Muscle layer of colon (tissue), 2 donors: ENCODE results near the gene NOD2.

ENCODE experiments used
- H3K27ac ChIP-seq: one replicate; pipeline ENCODE4 v1.7.0; 2013; ENCODE audit warnings: low read depth, mild to moderate bottlenecking, low read length, moderate library complexity
- H3K27me3 ChIP-seq, 2 donors: one replicate each; pipeline ENCODE4 v1.7.0; 2013; ENCODE audit warnings: low read length in 2 of 2, mild to moderate bottlenecking in 2 of 2; ENCODE audit not compliant: insufficient read depth in 2 of 2, control insufficient read depth in 1 of 2
- H3K36me3 ChIP-seq: one replicate; pipeline ENCODE4 v1.7.0; 2013; ENCODE audit warnings: mild to moderate bottlenecking, low read length; ENCODE audit not compliant: insufficient read depth
- H3K4me1 ChIP-seq: one replicate; pipeline ENCODE4 v1.7.0; 2013; ENCODE audit warnings: mild to moderate bottlenecking, low read length; ENCODE audit not compliant: insufficient read depth
- H3K4me3 ChIP-seq, 2 donors: one replicate each; pipeline ENCODE4 v1.7.0; 2013; ENCODE audit warnings: low read length in 2 of 2, low read depth in 1 of 2, mild to moderate bottlenecking in 1 of 2, moderate library complexity in 1 of 2
- H3K9ac ChIP-seq: one replicate; pipeline ENCODE4 v1.7.0; 2013; ENCODE audit warnings: low read length
- H3K9me3 ChIP-seq: one replicate; pipeline ENCODE4 v1.7.0; 2013; ENCODE audit warnings: mild to moderate bottlenecking, low read length
- donor health status: abdominal sarcoma.
- donor health status: Adenocarcinoma of cecum.

The NOD2 gene

GRCh38 chr16:50692999-50693781 lies at the start of gene NOD2:
TSS of gene NOD2 (plus strand) at chr16:50693606. CDS start at chr16:50699496, 5,890 bp downstream.
- peaks cover 0 to 10% of the 10 kb centered on the region in 2 donors for H3K27me3 ChIP-seq
- no peaks in the 10 kb centered on the region for H3K36me3 ChIP-seq
- no peak within 1 kb of the TSS for H3K9ac ChIP-seq
- H3K27ac ChIP-seq: no peak within 1 kb of the TSS
- peak within 1 kb of the TSS; percentile 17 to 46 for H3K4me3 ChIP-seq
- H3K4me1 ChIP-seq: peaks cover 29% of the 10 kb centered on the region
- H3K9me3 ChIP-seq: no peaks in the 10 kb centered on the region

GRCh38 chr16:50644245-50644644 lies 49.2 kb upstream of the NOD2 start:
- Histone ChIP-seq H3K4me1 (no peaks in the 10 kb centered on the region), H3K36me3 (no peaks in the 10 kb centered on the region), H3K27ac (no peak overlapping the region), H3K9me3 (no peaks in the 10 kb centered on the region), H3K4me3 (no peak overlapping the region), H3K27me3 (no peaks in the 10 kb centered on the region), H3K9ac (no peak overlapping the region)

- H3K27me3 ChIP-seq: no peaks in the 10 kb centered on the region
- no peak overlapping the region for H3K9ac ChIP-seq
- no peaks in the 10 kb centered on the region for H3K4me1 ChIP-seq
- no peak overlapping the region for H3K4me3 ChIP-seq
- no peak overlapping the region for H3K27ac ChIP-seq
- H3K36me3 ChIP-seq: no peaks in the 10 kb centered on the region
- H3K9me3 ChIP-seq: no peaks in the 10 kb centered on the region
Observed at GRCh38 chr16:50644729-50645128, 48.7 kb upstream of the NOD2 start.

GRCh38 chr16:50645563-50646220 lies 47.7 kb upstream of the NOD2 start:
- Histone ChIP-seq H3K4me1 (no peaks in the 10 kb centered on the region), H3K4me3 (no peak overlapping the region), H3K27me3 (no peaks in the 10 kb centered on the region), H3K9ac (no peak overlapping the region), H3K27ac (no peak overlapping the region), H3K9me3 (no peaks in the 10 kb centered on the region), H3K36me3 (no peaks in the 10 kb centered on the region)

DNA sequence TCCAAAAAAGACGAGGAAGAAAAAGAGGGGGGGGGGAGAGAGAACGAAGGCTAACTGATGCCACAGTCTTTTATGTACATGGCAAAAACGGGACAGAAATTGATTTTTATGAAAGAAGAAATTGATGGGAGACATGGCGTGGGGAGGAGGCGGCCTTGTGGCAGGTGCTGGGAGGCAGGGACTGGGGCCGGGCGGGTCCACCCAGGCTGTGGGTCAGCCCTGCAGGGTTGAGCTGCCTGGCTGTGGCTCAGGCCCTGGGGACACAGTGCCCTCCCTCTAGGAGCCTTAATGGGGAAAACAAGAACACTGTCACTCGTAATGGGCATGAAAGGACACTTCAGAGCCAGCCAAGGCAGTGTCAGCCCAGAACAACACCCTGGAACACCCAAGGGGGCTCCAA lies 47.1 kb upstream of the NOD2 start:
- H3K9ac ChIP-seq: no peak overlapping the region
- H3K4me1 ChIP-seq: no peaks in the 10 kb centered on the region
- no peaks in the 10 kb centered on the region for H3K9me3 ChIP-seq
- H3K36me3 ChIP-seq: no peaks in the 10 kb centered on the region
- no peak overlapping the region for H3K27ac ChIP-seq
- H3K27me3 ChIP-seq: no peaks in the 10 kb centered on the region
- H3K4me3 ChIP-seq: no peak overlapping the region

DNA sequence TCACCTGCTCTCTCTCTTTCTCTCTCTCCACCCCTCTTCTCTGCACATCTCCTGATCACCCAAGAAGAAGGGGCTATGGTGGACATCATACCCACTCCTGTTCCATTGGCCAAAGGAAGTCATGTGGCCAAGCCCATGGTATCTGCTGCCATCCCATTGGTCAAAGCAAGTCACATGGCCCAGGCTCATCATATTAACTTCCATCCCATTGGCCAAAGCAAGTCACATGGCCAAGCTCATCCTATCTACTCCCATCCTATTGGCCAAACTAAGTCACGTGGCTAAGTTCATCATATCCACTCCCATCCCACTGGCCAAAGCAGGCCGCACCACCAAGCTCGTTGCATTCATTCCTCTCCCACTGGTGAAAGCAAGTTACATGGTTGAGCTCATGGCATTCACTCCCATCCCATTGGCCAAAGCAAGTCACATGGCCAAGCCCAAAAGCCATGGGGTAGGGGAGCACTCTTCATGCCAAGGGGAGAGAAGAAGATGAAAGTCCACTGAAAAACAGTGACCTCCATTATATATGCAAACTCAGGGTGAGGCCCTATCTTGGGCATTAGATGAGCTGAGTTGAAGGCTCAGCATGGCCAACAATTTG lies 41.5 kb upstream of the NOD2 start:
- no peaks in the 10 kb centered on the region for H3K9me3 ChIP-seq
- no peak overlapping the region for H3K4me3 ChIP-seq
- H3K9ac ChIP-seq: no peak overlapping the region

GRCh38 chr16:50652836-50653425 lies 40.5 kb upstream of the NOD2 start:
- H3K36me3 ChIP-seq: no peaks in the 10 kb centered on the region
- H3K27me3 ChIP-seq: no peaks in the 10 kb centered on the region
- H3K4me3 ChIP-seq: no peak overlapping the region
- H3K9me3 ChIP-seq: no peaks in the 10 kb centered on the region
- H3K4me1 ChIP-seq: no peaks in the 10 kb centered on the region
- H3K9ac ChIP-seq: no peak overlapping the region
- no peak overlapping the region for H3K27ac ChIP-seq

More for the DNA sequence above, 41.5 kb upstream of the NOD2 start:
- no peaks in the 10 kb centered on the region for H3K27me3 ChIP-seq
- H3K4me1 ChIP-seq: no peaks in the 10 kb centered on the region
- no peak overlapping the region for H3K27ac ChIP-seq
- no peaks in the 10 kb centered on the region for H3K36me3 ChIP-seq

DNA sequence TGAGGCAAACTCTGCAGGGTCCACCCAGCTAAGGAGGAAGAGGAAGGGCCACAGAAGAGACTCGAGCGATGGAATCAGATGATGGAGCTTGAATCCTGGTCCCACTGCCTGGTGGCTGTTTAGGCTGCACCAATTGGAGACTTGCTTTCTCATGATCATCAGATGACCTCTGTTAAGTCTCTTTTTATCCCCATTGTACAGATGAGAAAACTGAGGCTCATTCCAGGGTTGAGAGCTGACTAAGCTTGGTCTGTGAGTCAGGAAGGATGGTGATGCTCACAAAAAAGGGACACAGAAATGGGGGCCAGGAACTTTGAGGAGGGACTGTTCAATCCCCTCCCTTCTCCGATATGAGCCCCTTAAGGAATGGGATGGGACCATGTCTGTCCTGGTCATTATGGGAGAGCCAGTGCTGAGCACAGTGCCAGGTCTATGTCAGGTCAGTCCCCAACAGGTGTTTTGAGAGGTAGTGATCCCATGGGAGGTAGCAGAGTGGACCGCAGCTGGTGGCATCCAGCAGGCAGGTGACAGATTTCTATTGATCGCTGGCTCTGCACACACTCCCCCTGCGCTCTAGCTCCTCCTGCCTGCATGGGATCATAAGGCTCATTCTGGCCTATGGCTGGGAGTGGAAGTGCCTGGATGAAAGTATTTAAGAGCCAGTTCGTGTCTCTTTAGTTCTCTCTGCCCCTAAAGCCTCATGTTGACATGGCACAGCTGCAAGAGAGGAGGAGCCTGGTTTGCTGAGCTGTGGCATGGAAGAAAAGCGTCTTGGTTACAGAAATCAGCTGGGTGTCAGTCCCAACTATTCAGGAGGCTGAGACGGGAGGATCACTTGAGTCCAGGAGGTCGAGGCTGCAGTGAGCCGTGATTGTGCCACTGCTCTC lies 39.5 kb upstream of the NOD2 start:
- Histone ChIP-seq H3K27me3 (no peaks in the 10 kb centered on the region), H3K36me3 (no peaks in the 10 kb centered on the region), H3K4me3 (no peak overlapping the region), H3K27ac (no peak overlapping the region), H3K9me3 (no peaks in the 10 kb centered on the region), H3K9ac (no peak overlapping the region), H3K4me1 (no peaks in the 10 kb centered on the region)

GRCh38 chr16:50655558-50656055 lies 37.8 kb upstream of the NOD2 start:
- H3K9ac ChIP-seq: no peak overlapping the region
- no peaks in the 10 kb centered on the region for H3K4me1 ChIP-seq
- no peaks in the 10 kb centered on the region for H3K36me3 ChIP-seq
- no peak overlapping the region for H3K4me3 ChIP-seq
- no peaks in the 10 kb centered on the region for H3K9me3 ChIP-seq
- H3K27me3 ChIP-seq: no peaks in the 10 kb centered on the region
- no peak overlapping the region for H3K27ac ChIP-seq

DNA sequence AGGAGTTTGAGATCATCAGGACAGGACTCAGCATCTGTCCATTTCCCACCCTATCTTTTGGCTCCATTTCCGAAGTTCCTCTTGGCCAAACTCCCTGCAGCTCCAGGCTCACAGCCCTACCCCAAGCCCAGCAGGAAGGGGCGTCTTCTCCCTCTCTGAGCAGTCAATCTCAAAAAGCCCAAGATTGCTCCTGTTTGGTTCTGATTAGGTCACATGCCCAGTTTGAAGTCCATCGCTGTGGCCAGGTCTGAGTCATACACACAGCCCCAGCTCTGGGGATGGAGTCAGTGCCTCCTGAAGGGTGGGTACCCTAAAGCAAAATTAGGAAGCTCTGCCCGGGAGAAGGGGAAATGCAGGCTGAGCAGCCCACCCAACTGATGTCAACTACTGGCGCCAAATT lies 36.2 kb upstream of the NOD2 start:
- Histone ChIP-seq H3K4me1 (no peaks in the 10 kb centered on the region), H3K9me3 (no peaks in the 10 kb centered on the region), H3K27me3 (no peaks in the 10 kb centered on the region), H3K36me3 (no peaks in the 10 kb centered on the region), H3K27ac (no peak overlapping the region), H3K4me3 (no peak overlapping the region), H3K9ac (no peak overlapping the region)
